A204.1 (cell line): ENCODE measurements around the gene LDLRAD4.
"Not testable (repeated sequence)": the region's sequence is repeated elsewhere in the genome, so short reads cannot be mapped to it uniquely, and the experiment has no call there.

ENCODE experiments used
- FAIRE-seq: peaks from 2 replicates; lab custom pipeline; 2012; peaks lifted over from hg19 to GRCh38; lab: Jason Lieb, UNC

LDLRAD4 gene

DNA sequence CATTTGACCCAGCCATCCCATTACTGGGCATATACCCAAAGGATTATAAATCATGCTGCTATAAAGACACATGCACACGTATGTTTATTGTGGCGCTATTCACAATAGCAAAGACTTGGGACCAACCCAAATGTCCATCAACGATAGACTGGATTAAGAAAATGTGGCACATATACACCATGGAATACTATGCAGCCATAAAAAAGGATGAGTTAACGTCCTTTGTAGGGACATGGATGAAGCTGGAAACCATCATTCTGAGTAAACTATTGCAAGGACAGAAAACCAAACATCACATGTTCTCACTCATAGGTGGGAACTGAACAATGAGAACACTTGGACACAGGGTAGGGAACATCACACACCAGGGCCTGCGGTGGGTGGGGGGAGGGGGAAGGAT, 476.8 kb downstream of the LDLRAD4 start:
- not testable (repeated sequence) for FAIRE-seq

DNA sequence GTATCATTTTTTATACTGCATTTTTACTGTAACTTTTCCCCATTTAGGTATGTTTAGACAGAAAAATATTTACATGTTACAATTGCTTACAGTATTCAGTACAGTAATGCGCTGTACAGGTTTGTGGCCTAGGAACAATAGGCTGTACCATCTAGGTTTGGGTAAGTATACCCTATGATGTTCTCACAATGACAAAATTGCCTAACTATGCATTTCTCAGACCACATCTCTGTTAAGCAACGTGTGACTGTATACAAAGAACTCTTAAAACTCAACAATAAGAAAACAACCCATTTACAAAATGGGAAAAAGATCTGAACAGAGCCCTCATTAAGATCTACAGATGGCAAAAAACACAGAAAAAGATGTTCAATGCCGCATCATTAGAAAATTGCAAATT, 478.4 kb downstream of the LDLRAD4 start:
- FAIRE-seq, result no peak

DNA sequence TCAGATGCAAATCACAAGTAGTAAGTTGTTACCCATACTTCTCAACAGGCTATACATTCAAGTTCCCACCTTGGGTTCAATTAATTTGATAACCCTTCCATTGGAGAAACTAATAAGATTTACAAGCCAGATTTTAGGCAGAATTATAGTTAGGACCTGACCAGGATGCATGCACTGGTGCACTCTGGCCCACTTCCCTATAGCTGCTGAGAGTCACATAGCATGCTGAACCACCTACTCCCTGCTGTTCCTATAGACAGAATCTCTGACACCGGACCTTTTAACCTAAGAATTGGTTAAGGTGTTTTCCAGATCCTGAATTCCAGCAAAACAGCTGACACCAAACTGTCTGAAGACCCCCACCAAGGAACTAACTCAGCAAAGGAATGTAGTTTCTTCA, 481.6 kb downstream of the LDLRAD4 start:
- no peak for FAIRE-seq
